Fibroblast of upper back skin (primary cell): ENCODE data around the gene RRAGC.
"Not testable (repeated sequence)": the region's sequence is repeated elsewhere in the genome, so short reads cannot be mapped to it uniquely, and the experiment has no call there.

Experiments
- DNase-seq: peaks from one replicate; pipeline ENCODE4 v3.0.0-alpha.2; 2013

Gene RRAGC

GRCh38 chr1:38814984-38815464 lies 44.5 kb downstream of the RRAGC start:
- no peak for DNase-seq

GRCh38 chr1:38814444-38814983 lies 45.1 kb downstream of the RRAGC start:
- DNase-seq: no peak

- no peak for DNase-seq
Observed at GRCh38 chr1:38812981-38813380, 46.6 kb downstream of the RRAGC start.

- DNase-seq: not testable (repeated sequence)
Observed at GRCh38 chr1:38811466-38811865, 48.1 kb downstream of the RRAGC start.

GRCh38 chr1:38806090-38806489 lies 53.5 kb downstream of the RRAGC start:
- DNase-seq: no peak

- no peak for DNase-seq
Observed at GRCh38 chr1:38805036-38805435, 54.5 kb downstream of the RRAGC start.

- DNase-seq: no peak
Observed at GRCh38 chr1:38804062-38804886, 55.3 kb downstream of the RRAGC start.

- no peak for DNase-seq
Observed at GRCh38 chr1:38803647-38804046, 55.9 kb downstream of the RRAGC start.

- no peak for DNase-seq
Observed at GRCh38 chr1:38800720-38801671, 58.6 kb downstream of the RRAGC start.

GRCh38 chr1:38793299-38793698 lies 66.3 kb downstream of the RRAGC start:
- no peak for DNase-seq

GRCh38 chr1:38791892-38792291 lies 67.7 kb downstream of the RRAGC start:
- DNase-seq: no peak

- DNase-seq: no peak
Observed at GRCh38 chr1:38791164-38791515, 68.4 kb downstream of the RRAGC start.

- DNase-seq: no peak
Observed at GRCh38 chr1:38790422-38791163, 69.0 kb downstream of the RRAGC start.

- no peak for DNase-seq
Observed at GRCh38 chr1:38789498-38790169, 69.9 kb downstream of the RRAGC start.

GRCh38 chr1:38788341-38789336 lies 70.9 kb downstream of the RRAGC start:
- DNase-seq: no peak
